Subcutaneous abdominal adipose tissue (tissue), 5 donors: Measurements from ENCODE around the gene SLC6A17.

Experiments
- H3K27ac ChIP-seq: one replicate; pipeline ENCODE4 v1.7.0; 2013; ENCODE audit warnings: low read depth, mild to moderate bottlenecking, inconsistent platforms, low read length, moderate library complexity
- H3K27me3 ChIP-seq, 5 donors: one replicate each; pipeline ENCODE4 v1.7.0; 2013; ENCODE audit warnings: low read length in 5 of 5, inconsistent platforms in 1 of 5; ENCODE audit not compliant: control insufficient read depth in 5 of 5, insufficient read depth in 4 of 5
- H3K36me3 ChIP-seq, 5 donors: one replicate each; pipeline ENCODE4 v1.7.0; 2013; ENCODE audit warnings: low read length in 5 of 5; ENCODE audit not compliant: control insufficient read depth in 5 of 5, insufficient read depth in 5 of 5
- H3K4me1 ChIP-seq, 5 donors: one replicate each; pipeline ENCODE4 v1.7.0; 2013; ENCODE audit warnings: low read length in 5 of 5, mild to moderate bottlenecking in 3 of 5, moderate library complexity in 1 of 5; ENCODE audit not compliant: control insufficient read depth in 5 of 5, insufficient read depth in 5 of 5
- H3K4me3 ChIP-seq, 5 donors: one replicate each; pipeline ENCODE4 v1.7.0; 2013; ENCODE audit warnings: low read length in 5 of 5, low read depth in 1 of 5
- H3K9ac ChIP-seq, 5 donors: one replicate each; pipeline ENCODE4 v1.7.0; 2013; ENCODE audit warnings: low read length in 5 of 5, mild to moderate bottlenecking in 4 of 5, moderate library complexity in 3 of 5
- H3K9me3 ChIP-seq, 5 donors: one replicate each; pipeline ENCODE4 v1.7.0; 2013; ENCODE audit warnings: low read length in 5 of 5; ENCODE audit not compliant: control insufficient read depth in 5 of 5
- donor health status: healthy.
- donor health status: healthy.
- donor health status: healthy.
- donor health status: healthy.
- donor health status: healthy.

Gene SLC6A17

GRCh38 chr1:110235181-110235833 lies 85.0 kb downstream of the SLC6A17 start:
- no peak overlapping the region for H3K4me3 ChIP-seq
- H3K9me3 ChIP-seq, result peaks cover 0 to 10% (median 5%) of the 10 kb centered on the region in 5 donors
- peaks cover 0 to 3% (median 0%) of the 10 kb centered on the region in 5 donors for H3K27me3 ChIP-seq
- peaks cover 0 to 31% (median 9%) of the 10 kb centered on the region in 5 donors for H3K4me1 ChIP-seq
- no peak overlapping the region for H3K27ac ChIP-seq
- no peak overlapping the region for H3K9ac ChIP-seq
- H3K36me3 ChIP-seq, result peaks cover 0 to 34% (median 21%) of the 10 kb centered on the region in 5 donors

GRCh38 chr1:110235834-110236682 lies 85.8 kb downstream of the SLC6A17 start:
- Histone ChIP-seq H3K27me3 (peaks cover 0 to 3% (median 0%) of the 10 kb centered on the region in 5 donors), H3K27ac (no peak overlapping the region), H3K9me3 (peaks cover 0 to 10% (median 5%) of the 10 kb centered on the region in 5 donors), H3K36me3 (peaks cover 0 to 28% (median 18%) of the 10 kb centered on the region in 5 donors), H3K9ac (no peak overlapping the region), H3K4me1 (peaks cover 0 to 32% (median 9%) of the 10 kb centered on the region in 5 donors), H3K4me3 (no peak overlapping the region)

GRCh38 chr1:110237386-110238152 lies 87.3 kb downstream of the SLC6A17 start:
- H3K4me3 ChIP-seq, result no peak overlapping the region
- H3K36me3 ChIP-seq, result peaks cover 0 to 15% (median 8%) of the 10 kb centered on the region in 5 donors
- H3K27ac ChIP-seq, result no peak overlapping the region
- no peaks in the 10 kb centered on the region for H3K27me3 ChIP-seq
- peaks cover 0 to 4% (median 3%) of the 10 kb centered on the region in 5 donors for H3K9me3 ChIP-seq
- peaks cover 0 to 32% (median 9%) of the 10 kb centered on the region in 5 donors for H3K4me1 ChIP-seq
- H3K9ac ChIP-seq, result no peak overlapping the region

GRCh38 chr1:110239441-110240430 lies 89.4 kb downstream of the SLC6A17 start:
- Histone ChIP-seq H3K27ac (no peak overlapping the region), H3K9me3 (no peaks in the 10 kb centered on the region), H3K4me3 (no peak overlapping the region), H3K4me1 (peaks cover 0 to 30% (median 9%) of the 10 kb centered on the region in 5 donors), H3K9ac (no peak overlapping the region), H3K27me3 (peaks cover 0 to 3% (median 0%) of the 10 kb centered on the region in 5 donors), H3K36me3 (peaks cover 0 to 6% (median 0%) of the 10 kb centered on the region in 5 donors)

GRCh38 chr1:110240476-110241210 lies 90.3 kb downstream of the SLC6A17 start:
- H3K4me1 ChIP-seq, result peaks cover 0 to 21% (median 9%) of the 10 kb centered on the region in 5 donors
- H3K27me3 ChIP-seq, result peaks cover 0 to 3% (median 0%) of the 10 kb centered on the region in 5 donors
- no peak overlapping the region for H3K27ac ChIP-seq
- H3K36me3 ChIP-seq, result no peaks in the 10 kb centered on the region
- no peak overlapping the region for H3K9ac ChIP-seq
- H3K4me3 ChIP-seq, result no peak overlapping the region
- no peaks in the 10 kb centered on the region for H3K9me3 ChIP-seq

- Histone ChIP-seq H3K27ac (no peak overlapping the region), H3K4me3 (no peak overlapping the region), H3K36me3 (no peaks in the 10 kb centered on the region), H3K4me1 (peaks cover 0 to 17% (median 9%) of the 10 kb centered on the region in 5 donors), H3K27me3 (peaks cover 0 to 3% (median 0%) of the 10 kb centered on the region in 5 donors), H3K9ac (no peak overlapping the region), H3K9me3 (no peaks in the 10 kb centered on the region)
Measured at GRCh38 chr1:110241516-110241915, 91.2 kb downstream of the SLC6A17 start.

- Histone ChIP-seq H3K4me1 (peaks cover 0 to 17% (median 9%) of the 10 kb centered on the region in 5 donors), H3K9me3 (no peaks in the 10 kb centered on the region), H3K27me3 (peaks cover 0 to 3% (median 0%) of the 10 kb centered on the region in 5 donors), H3K27ac (no peak overlapping the region), H3K36me3 (no peaks in the 10 kb centered on the region), H3K9ac (no peak overlapping the region), H3K4me3 (no peak overlapping the region)
Measured at GRCh38 chr1:110242062-110242461, 91.8 kb downstream of the SLC6A17 start.

GRCh38 chr1:110242731-110243130 lies 92.4 kb downstream of the SLC6A17 start:
- Histone ChIP-seq H3K36me3 (no peaks in the 10 kb centered on the region), H3K9ac (no peak overlapping the region), H3K9me3 (no peaks in the 10 kb centered on the region), H3K4me3 (no peak overlapping the region), H3K27me3 (peaks cover 0 to 3% (median 0%) of the 10 kb centered on the region in 5 donors), H3K27ac (no peak overlapping the region), H3K4me1 (peaks cover 0 to 17% (median 9%) of the 10 kb centered on the region in 5 donors)
